ENCODE data around the gene JPT1. TPM values are rescaled to one million over a fixed set of nuclear protein-coding genes. Genes with fewer than 3 reads are reported as not detected.

The JPT1 gene
- total RNA-seq, 1 experiment from 2014 or later: 210 TPM

GRCh38 chr17:75090871-75091854 is 63.1 kb downstream of the JPT1 start:
- TF ChIP-seq, protein P1, sequence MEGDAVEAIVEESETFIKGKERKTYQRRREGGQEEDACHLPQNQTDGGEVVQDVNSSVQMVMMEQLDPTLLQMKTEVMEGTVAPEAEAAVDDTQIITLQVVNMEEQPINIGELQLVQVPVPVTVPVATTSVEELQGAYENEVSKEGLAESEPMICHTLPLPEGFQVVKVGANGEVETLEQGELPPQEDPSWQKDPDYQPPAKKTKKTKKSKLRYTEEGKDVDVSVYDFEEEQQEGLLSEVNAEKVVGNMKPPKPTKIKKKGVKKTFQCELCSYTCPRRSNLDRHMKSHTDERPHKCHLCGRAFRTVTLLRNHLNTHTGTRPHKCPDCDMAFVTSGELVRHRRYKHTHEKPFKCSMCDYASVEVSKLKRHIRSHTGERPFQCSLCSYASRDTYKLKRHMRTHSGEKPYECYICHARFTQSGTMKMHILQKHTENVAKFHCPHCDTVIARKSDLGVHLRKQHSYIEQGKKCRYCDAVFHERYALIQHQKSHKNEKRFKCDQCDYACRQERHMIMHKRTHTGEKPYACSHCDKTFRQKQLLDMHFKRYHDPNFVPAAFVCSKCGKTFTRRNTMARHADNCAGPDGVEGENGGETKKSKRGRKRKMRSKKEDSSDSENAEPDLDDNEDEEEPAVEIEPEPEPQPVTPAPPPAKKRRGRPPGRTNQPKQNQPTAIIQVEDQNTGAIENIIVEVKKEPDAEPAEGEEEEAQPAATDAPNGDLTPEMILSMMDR (IDR thresholded peaks at IDR 0.05; ENCODE audit: insufficient read depth in 1 of 2, low read depth in 1 of 2, low read length in 1 of 2, severe bottlenecking in 1 of 2, unreplicated experiment in 1 of 2): no peak
- H3K4me3 ChIP-seq (ENCODE audit: low read depth, low read length): no peak overlapping the region
- Mint-ChIP-seq H3K27ac (ENCODE audit: unreplicated experiment) (peak overlapping the region; percentile 87), H3K36me3 (ENCODE audit: insufficient read depth, unreplicated experiment) (peaks cover 60% of the 10 kb centered on the region), H3K4me3 (ENCODE audit: unreplicated experiment) (peak overlapping the region; percentile 20), H3K27me3 (ENCODE audit: insufficient read depth, unreplicated experiment) (no peaks in the 10 kb centered on the region), H3K4me1 (ENCODE audit: low read depth, unreplicated experiment) (peaks cover 62% of the 10 kb centered on the region), H3K9me3 (ENCODE audit: unreplicated experiment) (no peaks in the 10 kb centered on the region)
- no peaks in the 10 kb centered on the region; the same call in 1 of the 2 replicates for H3K36me3 ChIP-seq (ENCODE audit: control insufficient read depth, insufficient read depth, low read length)
- H3K9me3 ChIP-seq: no peaks in the 10 kb centered on the region
- BruUV-seq (replicated peaks): no TSS peak
- ChIA-PET CTCF (interaction anchor here (0.6 to 1.3 kb wide), 6 partner anchors 13 to 178 kb away, joined by 3 to 8 read pairs (median 4); no protein-coding TSS in a partner anchor), POLR2A (interaction anchor here (0.5 to 0.9 kb wide), 4 partner anchors 13 to 43 kb away, joined by 3 to 7 read pairs (median 4); no protein-coding TSS in a partner anchor)
- no peaks in the 10 kb centered on the region for H3K27me3 ChIP-seq (replicated peaks; ENCODE audit: control insufficient read depth, insufficient read depth, low read length)
- peaks cover 81% of the 10 kb centered on the region for H3K4me1 ChIP-seq
- DNase-seq: peak in 1 of 2 experiments; percentile 48
- intact Hi-C loops (cut with micrococcal nuclease; ENCODE audit: unreplicated experiment): no loop called here

- H3K27me3 ChIP-seq (replicated peaks; ENCODE audit: control insufficient read depth, insufficient read depth, low read length): no peaks in the 10 kb centered on the region
- BruUV-seq (replicated peaks): TSS peak; percentile 65
- Mint-ChIP-seq H3K36me3 (ENCODE audit: insufficient read depth, unreplicated experiment) (peaks cover 41% of the 10 kb centered on the region), H3K27ac (ENCODE audit: unreplicated experiment) (peak overlapping the region; percentile 92), H3K27me3 (ENCODE audit: insufficient read depth, unreplicated experiment) (no peaks in the 10 kb centered on the region), H3K4me3 (ENCODE audit: unreplicated experiment) (peak overlapping the region; percentile 92), H3K4me1 (ENCODE audit: low read depth, unreplicated experiment) (peaks cover 65% of the 10 kb centered on the region), H3K9me3 (ENCODE audit: unreplicated experiment) (no peaks in the 10 kb centered on the region)
- TF ChIP-seq, protein P1 (IDR thresholded peaks at IDR 0.05; ENCODE audit: insufficient read depth in 1 of 2, low read depth in 1 of 2, low read length in 1 of 2, severe bottlenecking in 1 of 2, unreplicated experiment in 1 of 2): no peak
- H3K9me3 ChIP-seq: no peaks in the 10 kb centered on the region
- CTCF ChIA-PET: interaction anchor here (0.7 to 2.1 kb wide), 13 partner anchors 7 to 127 kb away, joined by 3 to 13 read pairs (median 6); no protein-coding TSS in a partner anchor
- H3K36me3 ChIP-seq (ENCODE audit: control insufficient read depth, insufficient read depth, low read length): no peaks in the 10 kb centered on the region; the same call in 1 of the 2 replicates
- H3K4me1 ChIP-seq: peaks cover 63% of the 10 kb centered on the region
- POLR2A ChIA-PET: interaction anchor here (0.5 to 2.7 kb wide), 17 partner anchors 8 to 434 kb away, joined by 3 to 45 read pairs (median 5); partner anchors contain the start of genes ARMC7, ATP5PD, KCTD2 and MRPL58
- peak in 1 of 2 experiments; percentile 25 for DNase-seq
- intact Hi-C loops (cut with micrococcal nuclease; ENCODE audit: unreplicated experiment): no loop called here
- peak overlapping the region; percentile 74 for H3K4me3 ChIP-seq (ENCODE audit: low read depth, low read length)
Measured at GRCh38 chr17:75088465-75089417, 65.6 kb downstream of the JPT1 start.

Data from Caco-2 (cell line).